Activated CD8-positive, alpha-beta memory T cell treated with anti-CD3 and anti-CD28 coated beads, Interleukin-2, amount 50 U/mL, for 4 hours (primary cell): ENCODE measurements around the gene EFNA4.

Experiments
- DNase-seq: peaks from one replicate; pipeline ENCODE4 v3.0.0-alpha.2; 2020

Gene EFNA4

GRCh38 chr1:155034318-155035208 is 29.0 kb upstream of the EFNA4 start:
- DNase-seq = no peak

GRCh38 chr1:155035936-155036335 is 27.6 kb upstream of the EFNA4 start:
- DNase-seq = no peak

- DNase-seq = no peak
Observed at GRCh38 chr1:155037043-155037442, 26.5 kb upstream of the EFNA4 start.

GRCh38 chr1:155037851-155038441 is 25.6 kb upstream of the EFNA4 start:
- no peak for DNase-seq

- no peak for DNase-seq
Observed at GRCh38 chr1:155038602-155039307, 24.8 kb upstream of the EFNA4 start.

- no peak for DNase-seq
Observed at GRCh38 chr1:155039308-155039669, 24.3 kb upstream of the EFNA4 start.

- DNase-seq = no peak
Observed at GRCh38 chr1:155040358-155041093, 23.0 kb upstream of the EFNA4 start.

- DNase-seq = no peak
Observed at GRCh38 chr1:155042789-155043188, 20.8 kb upstream of the EFNA4 start.

- no peak for DNase-seq
Observed at GRCh38 chr1:155043301-155043702, 20.2 kb upstream of the EFNA4 start.

GRCh38 chr1:155043793-155044192 is 19.7 kb upstream of the EFNA4 start:
- no peak for DNase-seq

GRCh38 chr1:155044365-155044764 is 19.2 kb upstream of the EFNA4 start:
- DNase-seq = no peak

GRCh38 chr1:155044812-155045657 is 18.5 kb upstream of the EFNA4 start:
- peak; percentile 60 for DNase-seq

- DNase-seq = no peak
Observed at GRCh38 chr1:155048449-155049334, 14.8 kb upstream of the EFNA4 start.

GRCh38 chr1:155049651-155050559 is 13.6 kb upstream of the EFNA4 start:
- no peak for DNase-seq

- DNase-seq = peak; percentile 79
Observed at GRCh38 chr1:155050560-155051341, 12.8 kb upstream of the EFNA4 start, which contains the start of gene ADAM15. TSS of gene ADAM15 (plus strand) at chr1:155051316. CDS start at chr1:155051387, 71 bp downstream.

- DNase-seq = no peak
Observed at GRCh38 chr1:155051342-155051776, 12.2 kb upstream of the EFNA4 start.

GRCh38 chr1:155051777-155052398 is 11.7 kb upstream of the EFNA4 start:
- peak; percentile 55 for DNase-seq
